Activated CD8-positive, alpha-beta memory T cell treated with anti-CD3 and anti-CD28 coated beads, Interleukin-2, amount 10 ng/mL, durations not matched to agents 7 days and 5 days (primary cell): ENCODE data around the gene CLEC14A. TPM values are rescaled to one million over a fixed set of nuclear protein-coding genes. Genes with fewer than 3 reads are reported as not detected.

Experiments used
- ATAC-seq: fragments of 150-1000 bp; cut with Tn5 transposase; one replicate; pipeline ENCODE4 v1.10.0; 2021; ENCODE audit warnings: moderate library complexity
- CTCF ChIA-PET: fragments of 350-600 bp; sonication (Branson Sonifier 250); formaldehyde crosslinking; loops from one replicate; lab custom pipeline; 2021; ENCODE audit warnings: antibody characterized with exemption; lab: Charles Lee
- DNase-seq: peaks from one replicate; pipeline ENCODE4 v3.0.0-alpha.2; 2020
- H3K27ac Mint-ChIP-seq: one replicate; pipeline ENCODE4 v1.8.0; 2021; ENCODE audit warnings: mild to moderate bottlenecking, mixed read lengths
- H3K27me3 Mint-ChIP-seq: one replicate; pipeline ENCODE4 v1.8.0; 2021; ENCODE audit warnings: mixed read lengths
- H3K36me3 Mint-ChIP-seq: one replicate; pipeline ENCODE4 v1.8.0; 2021; ENCODE audit warnings: mild to moderate bottlenecking, mixed read lengths
- H3K4me1 Mint-ChIP-seq: one replicate; pipeline ENCODE4 v1.8.0; 2021; ENCODE audit warnings: mixed read lengths
- H3K4me3 Mint-ChIP-seq: one replicate; pipeline ENCODE4 v1.8.0; 2021; ENCODE audit warnings: mild to moderate bottlenecking, moderate library complexity, mixed read lengths
- H3K9me3 Mint-ChIP-seq: one replicate; pipeline ENCODE4 v1.8.0; 2022; ENCODE audit warnings: low read depth, mixed read lengths
- total RNA-seq, 2 experiments: library from RNA; stranded (reverse); gene quantifications; one replicate each; pipeline ENCODE4 v1.2.3, GENCODE V29; 2021

The CLEC14A gene
- total RNA-seq, 2 experiments from 2014 or later = not detected

GRCh38 chr14:38261620-38262019, 5.7 kb upstream of the CLEC14A start:
- Mint-ChIP-seq H3K27ac (no peak overlapping the region), H3K4me3 (no peak overlapping the region), H3K9me3 (peaks cover 2% of the 10 kb centered on the region), H3K36me3 (peaks cover 2% of the 10 kb centered on the region), H3K4me1 (no peaks in the 10 kb centered on the region), H3K27me3 (peaks cover 11% of the 10 kb centered on the region)
- ATAC-seq (no peak), DNase-seq (no peak)
- CTCF ChIA-PET = no interaction called here

- Mint-ChIP-seq H3K36me3 (peaks cover 2% of the 10 kb centered on the region), H3K27me3 (peaks cover 40% of the 10 kb centered on the region), H3K9me3 (peaks cover 2% of the 10 kb centered on the region), H3K4me1 (peaks cover 4% of the 10 kb centered on the region), H3K4me3 (no peak overlapping the region), H3K27ac (no peak overlapping the region)
- ATAC-seq = no peak
- CTCF ChIA-PET = interaction anchor here (0.8 to 1.1 kb wide), 2 partner anchors 62 to 354 kb away, joined by 3 read pairs; no protein-coding TSS in a partner anchor
- no peak for DNase-seq
Observed at GRCh38 chr14:38257507-38257906, 1.6 kb upstream of the CLEC14A start.

- no peak for ATAC-seq
- H3K4me1 Mint-ChIP-seq = peaks cover 4% of the 10 kb centered on the region
- CTCF ChIA-PET = interaction anchor here (0.8 kb wide), 1 partner anchor 63 kb away, joined by 3 read pairs; no protein-coding TSS in a partner anchor
- H3K9me3 Mint-ChIP-seq = peaks cover 2% of the 10 kb centered on the region
- no peak overlapping the region for H3K27ac Mint-ChIP-seq
- peaks cover 2% of the 10 kb centered on the region for H3K36me3 Mint-ChIP-seq
- DNase-seq = no peak
- peaks cover 42% of the 10 kb centered on the region for H3K27me3 Mint-ChIP-seq
- no peak overlapping the region for H3K4me3 Mint-ChIP-seq
Observed at GRCh38 chr14:38256533-38256840, 594 bp upstream of the CLEC14A start.

- H3K4me3 Mint-ChIP-seq = no peak overlapping the region
- H3K9me3 Mint-ChIP-seq = no peaks in the 10 kb centered on the region
- ATAC-seq = peak; percentile 48
- CTCF ChIA-PET = no interaction called here
- H3K36me3 Mint-ChIP-seq = peaks cover 2% of the 10 kb centered on the region
- no peak overlapping the region for H3K27ac Mint-ChIP-seq
- H3K4me1 Mint-ChIP-seq = peaks cover 4% of the 10 kb centered on the region
- peaks cover 43% of the 10 kb centered on the region for H3K27me3 Mint-ChIP-seq
- DNase-seq = no peak
Observed at GRCh38 chr14:38255408-38255672, 553 bp downstream of the CLEC14A start.

- peaks cover 2% of the 10 kb centered on the region for H3K36me3 Mint-ChIP-seq
- H3K4me1 Mint-ChIP-seq = peaks cover 4% of the 10 kb centered on the region
- H3K27ac Mint-ChIP-seq = no peak overlapping the region
- no peak for DNase-seq
- H3K9me3 Mint-ChIP-seq = no peaks in the 10 kb centered on the region
- ATAC-seq = no peak
- H3K4me3 Mint-ChIP-seq = no peak overlapping the region
- H3K27me3 Mint-ChIP-seq = peaks cover 43% of the 10 kb centered on the region
- CTCF ChIA-PET = no interaction called here
Observed at GRCh38 chr14:38254571-38255407, 1.1 kb downstream of the CLEC14A start.

GRCh38 chr14:38253676-38254075, 2.2 kb downstream of the CLEC14A start:
- Mint-ChIP-seq H3K27me3 (peaks cover 43% of the 10 kb centered on the region), H3K9me3 (no peaks in the 10 kb centered on the region), H3K27ac (no peak overlapping the region), H3K4me1 (peaks cover 4% of the 10 kb centered on the region), H3K4me3 (no peak overlapping the region), H3K36me3 (peaks cover 2% of the 10 kb centered on the region)
- DNase-seq (no peak), ATAC-seq (no peak)
- CTCF ChIA-PET = no interaction called here

GRCh38 chr14:38252066-38252710, 3.7 kb downstream of the CLEC14A start:
- peaks cover 37% of the 10 kb centered on the region for H3K27me3 Mint-ChIP-seq

GRCh38 chr14:38250331-38250730, 5.6 kb downstream of the CLEC14A start:
- CTCF ChIA-PET = no interaction called here
- no peak for ATAC-seq
- no peak overlapping the region for H3K4me3 Mint-ChIP-seq
- no peaks in the 10 kb centered on the region for H3K9me3 Mint-ChIP-seq
- H3K27ac Mint-ChIP-seq = no peak overlapping the region
- no peak for DNase-seq
- H3K36me3 Mint-ChIP-seq = no peaks in the 10 kb centered on the region
- no peaks in the 10 kb centered on the region for H3K4me1 Mint-ChIP-seq
- peaks cover 25% of the 10 kb centered on the region for H3K27me3 Mint-ChIP-seq

More at GRCh38 chr14:38252066-38252710, 3.7 kb downstream of the CLEC14A start:
- no peak overlapping the region for H3K4me3 Mint-ChIP-seq
- peaks cover 2% of the 10 kb centered on the region for H3K36me3 Mint-ChIP-seq
- no peak for ATAC-seq
- H3K4me1 Mint-ChIP-seq = peaks cover 4% of the 10 kb centered on the region
- CTCF ChIA-PET = no interaction called here
- no peak for DNase-seq
- H3K9me3 Mint-ChIP-seq = no peaks in the 10 kb centered on the region
- no peak overlapping the region for H3K27ac Mint-ChIP-seq

GRCh38 chr14:38248321-38249028, 7.4 kb downstream of the CLEC14A start:
- CTCF ChIA-PET = no interaction called here

GRCh38 chr14:38243696-38244240, 12.1 kb downstream of the CLEC14A start:
- Mint-ChIP-seq H3K27me3 (peaks cover 2% of the 10 kb centered on the region), H3K36me3 (no peaks in the 10 kb centered on the region)

More at GRCh38 chr14:38248321-38249028, 7.4 kb downstream of the CLEC14A start:
- H3K27me3 Mint-ChIP-seq = peaks cover 8% of the 10 kb centered on the region
- no peak overlapping the region for H3K27ac Mint-ChIP-seq
- DNase-seq = no peak
- no peaks in the 10 kb centered on the region for H3K4me1 Mint-ChIP-seq
- no peaks in the 10 kb centered on the region for H3K36me3 Mint-ChIP-seq
- no peak for ATAC-seq
- H3K9me3 Mint-ChIP-seq = no peaks in the 10 kb centered on the region
- no peak overlapping the region for H3K4me3 Mint-ChIP-seq

GRCh38 chr14:38238878-38239277, 17.0 kb downstream of the CLEC14A start:
- H3K27ac Mint-ChIP-seq = no peak overlapping the region
- DNase-seq = no peak
- CTCF ChIA-PET = no interaction called here
- no peaks in the 10 kb centered on the region for H3K36me3 Mint-ChIP-seq
- H3K27me3 Mint-ChIP-seq = no peaks in the 10 kb centered on the region
- H3K4me3 Mint-ChIP-seq = no peak overlapping the region
- H3K9me3 Mint-ChIP-seq = no peaks in the 10 kb centered on the region
- no peak for ATAC-seq
- no peaks in the 10 kb centered on the region for H3K4me1 Mint-ChIP-seq

More at GRCh38 chr14:38243696-38244240, 12.1 kb downstream of the CLEC14A start:
- H3K4me1 Mint-ChIP-seq = no peaks in the 10 kb centered on the region
- no peaks in the 10 kb centered on the region for H3K9me3 Mint-ChIP-seq
- ATAC-seq = no peak
- no peak overlapping the region for H3K4me3 Mint-ChIP-seq
- no peak for DNase-seq
- H3K27ac Mint-ChIP-seq = no peak overlapping the region
- CTCF ChIA-PET = no interaction called here

- Mint-ChIP-seq H3K4me1 (no peaks in the 10 kb centered on the region), H3K9me3 (no peaks in the 10 kb centered on the region), H3K4me3 (no peak overlapping the region), H3K27ac (no peak overlapping the region), H3K36me3 (no peaks in the 10 kb centered on the region), H3K27me3 (no peaks in the 10 kb centered on the region)
- ATAC-seq (no peak), DNase-seq (no peak)
- CTCF ChIA-PET = no interaction called here
Observed at GRCh38 chr14:38238332-38238731, 17.6 kb downstream of the CLEC14A start.

GRCh38 chr14:38233218-38233617, 22.7 kb downstream of the CLEC14A start:
- Mint-ChIP-seq H3K4me3 (no peak overlapping the region), H3K9me3 (no peaks in the 10 kb centered on the region), H3K27ac (no peak overlapping the region), H3K27me3 (peaks cover 4% of the 10 kb centered on the region), H3K36me3 (no peaks in the 10 kb centered on the region), H3K4me1 (no peaks in the 10 kb centered on the region)
- CTCF ChIA-PET = no interaction called here
- DNase-seq (no peak), ATAC-seq (no peak)
